Body of pancreas (tissue), 4 donors: ENCODE results near the gene DHDH. TPM values are rescaled to one million over a fixed set of nuclear protein-coding genes. Genes with fewer than 3 reads are reported as not detected.
"Not testable (repeated sequence)": the region's sequence is repeated elsewhere in the genome, so short reads cannot be mapped to it uniquely, and the experiment has no call there.

Experiments used
- ATAC-seq: fragments of 150-250 bp; one replicate; pipeline ENCODE4 v1.9.1; 2016
- DNase-seq, 4 donors: peaks; one replicate each; pipeline ENCODE4 v3.0.0-alpha.2; 2019
- H3K27ac ChIP-seq, 4 donors: fragments of 200-600 bp; sonication (generic); 1 replicate in 3 of 4; 2 replicates in 1 of 4; pipeline versions ENCODE4 v1.5.1 to v1.6.1; 2016 to 2019; ENCODE audit warnings: mild to moderate bottlenecking in 1 of 4, mixed read lengths in 1 of 4, moderate library complexity in 1 of 4
- H3K27me3 ChIP-seq, 2 donors: fragments of 200-600 bp; sonication (generic); one replicate each; pipeline ENCODE4 v1.6.0; 2016; ENCODE audit warnings: mild to moderate bottlenecking in 1 of 2
- H3K36me3 ChIP-seq, 2 donors: fragments of 200-600 bp; sonication (generic); replicated peaks in 1 of 2; 2 replicates each; pipeline ENCODE4 v1.5.1; 2016; ENCODE audit warnings: low read depth in 2 of 2; ENCODE audit not compliant: insufficient read depth in 1 of 2
- H3K4me1 ChIP-seq: fragments of 200-600 bp; sonication (generic); one replicate; pipeline ENCODE4 v1.6.0; 2016
- H3K4me3 ChIP-seq, 2 donors: fragments of 200-600 bp; sonication (generic); 1 replicate in 1 of 2; 2 replicates in 1 of 2; pipeline ENCODE4 v1.5.1; 2016 to 2019
- H3K9me3 ChIP-seq, 3 donors: fragments of 200-600 bp; sonication (generic); 1 replicate in 2 of 3; 2 replicates in 1 of 3; pipeline ENCODE4 v1.5.1; 2016
- CTCF ChIP-seq, 7 experiments: fragments of 450-650 bp in 4 of 7; fragments of 200-600 bp in 3 of 7; sonication (generic) in 3 of 7; IDR thresholded peaks; one replicate each; pipeline ENCODE4 v1.5.1; 2016 to 2019; ENCODE audit warnings: antibody characterized with exemption in 7 of 7
- POLR2A ChIP-seq, 3 donors: fragments of 450-650 bp; IDR thresholded peaks; one replicate each; pipeline ENCODE4 v1.6.1; 2016; ENCODE audit warnings: antibody characterized with exemption in 3 of 3, mild to moderate bottlenecking in 2 of 3
- WGBS, 2 donors: methylation state at CpG; one replicate each; pipeline ENCODE4 v1.1.5; 2017; 5-methylcytosine and 5-hydroxymethylcytosine counted together
- intact Hi-C: fragments of 100-400 bp; cut with DNase I; formaldehyde crosslinking; loops from one replicate; pipeline ENCODE4 v1.15.1; 2023
- total RNA-seq, 2 donors: library from RNA; depleted of rRNA; stranded (reverse); fragments of >200 nt; gene quantifications; one replicate each; pipeline ENCODE4 v1.1.0, GENCODE V29; 2016

Gene DHDH
- total RNA-seq, 2 donors from 2014 or later: not detected

GRCh38 chr19:48895226-48895625 lies 38.3 kb upstream of the DHDH start:
- 55 to 64% methylated on average over 21 of the region's 21 CpGs for WGBS, 2 donors
- H3K9me3 ChIP-seq: no peaks in the 10 kb centered on the region
- H3K27ac ChIP-seq: no peak overlapping the region
- no peaks in the 10 kb centered on the region for H3K4me1 ChIP-seq
- H3K27me3 ChIP-seq: no peaks in the 10 kb centered on the region
- intact Hi-C loops: no loop called here
- ATAC-seq (no peak), DNase-seq (no peak)
- TF ChIP-seq POLR2A (IDR thresholded peaks at IDR 0.05): no peak
- no peak for TF ChIP-seq CTCF (IDR thresholded peaks at IDR 0.05)
- no peak overlapping the region for H3K4me3 ChIP-seq
- H3K36me3 ChIP-seq: no peaks in the 10 kb centered on the region

GRCh38 chr19:48896191-48896720 lies 37.2 kb upstream of the DHDH start:
- H3K9me3 ChIP-seq: no peaks in the 10 kb centered on the region
- no peaks in the 10 kb centered on the region for H3K36me3 ChIP-seq
- 24 to 53% methylated on average over 20 to 25 of the region's 25 CpGs for WGBS, 2 donors
- peak overlapping the region in 2 of 4 donors; percentile 40 to 45 for H3K27ac ChIP-seq
- intact Hi-C loops: no loop called here
- H3K27me3 ChIP-seq: no peaks in the 10 kb centered on the region
- TF ChIP-seq CTCF (IDR thresholded peaks at IDR 0.05) (no peak), POLR2A (IDR thresholded peaks at IDR 0.05) (peak in 2 of 3 donors; percentile 18 to 32)
- DNase-seq (peak in 3 of 4 donors; percentile 39 to 69 (median 68)), ATAC-seq (peak; percentile 34)
- H3K4me3 ChIP-seq: no peak overlapping the region
- H3K4me1 ChIP-seq: peaks cover 8% of the 10 kb centered on the region

GRCh38 chr19:48897181-48897580 lies 36.3 kb upstream of the DHDH start:
- intact Hi-C loops: no loop called here
- DNase-seq (no peak), ATAC-seq (no peak)
- WGBS, 2 donors: 58 to 86% methylated on average over 4 to 5 of the region's 5 CpGs
- H3K36me3 ChIP-seq: no peaks in the 10 kb centered on the region
- H3K4me3 ChIP-seq: no peak overlapping the region
- TF ChIP-seq POLR2A (IDR thresholded peaks at IDR 0.05) (no peak), CTCF (IDR thresholded peaks at IDR 0.05) (no peak)
- H3K27me3 ChIP-seq: no peaks in the 10 kb centered on the region
- H3K9me3 ChIP-seq: no peaks in the 10 kb centered on the region
- H3K27ac ChIP-seq: no peak overlapping the region
- H3K4me1 ChIP-seq: peaks cover 17% of the 10 kb centered on the region

GRCh38 chr19:48899386-48899749 lies 34.1 kb upstream of the DHDH start:
- H3K36me3 ChIP-seq, DNase-seq, H3K27me3 ChIP-seq, intact Hi-C loops, ATAC-seq, H3K9me3 ChIP-seq: not testable (repeated sequence)
- Histone ChIP-seq H3K4me3 (peak overlapping the region in 1 of 2 donors; percentile 31), H3K4me1 (peaks cover 22% of the 10 kb centered on the region), H3K27ac (peak overlapping the region in 3 of 4 donors; percentile 53 to 83 (median 74))
- WGBS, 2 donors: 83 to 85% methylated on average over 9 to 11 of the region's 11 CpGs

- peaks cover 0 to 6% of the 10 kb centered on the region in 2 donors for H3K36me3 ChIP-seq
- intact Hi-C loops: no loop called here
- H3K4me1 ChIP-seq: peaks cover 22% of the 10 kb centered on the region
- H3K4me3 ChIP-seq: peak within 1 kb of the TSS; percentile 31 to 71
- H3K27ac ChIP-seq: peak within 1 kb of the TSS; percentile 42 to 83 (median 64)
- H3K9me3 ChIP-seq: no peaks in the 10 kb centered on the region
- WGBS, 2 donors: 7 to 9% methylated on average over 27 to 34 of the region's 34 CpGs
- ATAC-seq (peak; percentile 98), DNase-seq (peak; percentile 98 to 99 (median 99))
- TF ChIP-seq CTCF (IDR thresholded peaks at IDR 0.05): peak in 5 of 7 experiments; percentile 5 to 53 (median 42)
- TF ChIP-seq POLR2A (IDR thresholded peaks at IDR 0.05): peak in 2 of 3 donors; percentile 65 to 67
- H3K27me3 ChIP-seq: no peaks in the 10 kb centered on the region
Observed at GRCh38 chr19:48899781-48900476, 33.6 kb upstream of the DHDH start, which contains the start of gene NUCB1. Gene NUCB1 (plus strand): TSS chr19:48900312. CDS start chr19:48900797, 485 bp downstream.
